Endothelial cell of umbilical vein (primary cell): Measurements from ENCODE around the gene PCBD1. TPM values are rescaled to one million over a fixed set of nuclear protein-coding genes. Genes with fewer than 3 reads are reported as not detected.

Experiments used
- BruUV-seq: library from RNA; stranded (reverse); fragments of 400-500 nt; replicated peaks from 2 replicates; lab custom pipeline; 2021; lab: Mats Ljungman, UMichigan
- CTCF ChIA-PET: fragments of 300-600, 350-600 bp; sonication (Branson Sonifier 250); formaldehyde crosslinking; loops from one replicate; lab custom pipeline; 2021; ENCODE audit warnings: antibody characterized with exemption, inconsistent platforms; lab: Charles Lee
- POLR2A ChIA-PET: fragments of 300-600, 350-600 bp; sonication (Branson Sonifier 250); formaldehyde crosslinking; loops from one replicate; lab custom pipeline; 2021; ENCODE audit warnings: antibody characterized with exemption, inconsistent platforms; lab: Charles Lee
- DNase-seq: peaks from one replicate; pipeline ENCODE4 v3.0.0-alpha.2; 2011; ENCODE audit warnings: low read depth, low spot score
- FAIRE-seq: peaks from 2 replicates; lab custom pipeline; 2011; peaks lifted over from hg19 to GRCh38; lab: Jason Lieb, UNC
- H2AFZ ChIP-seq: 2 replicates; pipeline ENCODE4 v1.6.0; 2012; ENCODE audit warnings: low read depth, low read length, control low read depth, inconsistent platforms
- H3K27ac ChIP-seq: 2 replicates; pipeline ENCODE4 v1.5.1; 2011; ENCODE audit warnings: low read depth, mild to moderate bottlenecking, control low read depth, low read length, moderate library complexity; ENCODE audit not compliant: insufficient read depth
- H3K27me3 ChIP-seq, 2 experiments: 2 replicates each; pipeline versions ENCODE4 v1.6.0 to v1.6.1; 2011; ENCODE audit warnings: low read length in 2 of 2, mixed read lengths in 1 of 2; ENCODE audit not compliant: control insufficient read depth in 2 of 2, insufficient read depth in 2 of 2
- H3K36me3 ChIP-seq, 2 experiments: 2 replicates in 1 of 2; 3 replicates in 1 of 2; pipeline ENCODE4 v1.5.1; 2011; ENCODE audit warnings: low read length in 2 of 2, mild to moderate bottlenecking in 1 of 2, moderate library complexity in 1 of 2; ENCODE audit not compliant: control insufficient read depth in 2 of 2, insufficient read depth in 2 of 2; ENCODE audit errors: extremely low read depth in 1 of 2
- H3K4me1 ChIP-seq: 3 replicates; pipeline ENCODE4 v1.5.1; 2011; ENCODE audit warnings: mild to moderate bottlenecking, low read length; ENCODE audit not compliant: control insufficient read depth, insufficient read depth; ENCODE audit errors: extremely low read depth
- H3K4me2 ChIP-seq: 2 replicates; pipeline ENCODE4 v1.6.1; 2011; ENCODE audit warnings: low read length, control low read depth, mixed read lengths; ENCODE audit not compliant: insufficient read depth
- H3K4me3 ChIP-seq, 3 experiments: fragments of 200-600 bp in 1 of 3; sonication (generic), shearing (Covaris generic) in 1 of 3; replicated peaks in 1 of 3; 2 replicates each; pipeline ENCODE4 v1.5.1; 2011 to 2016; ENCODE audit warnings: control low read depth in 3 of 3, low read length in 3 of 3, mild to moderate bottlenecking in 2 of 3, inconsistent platforms in 1 of 3, low read depth in 1 of 3, moderate library complexity in 1 of 3; ENCODE audit not compliant: insufficient read depth in 1 of 3
- H3K79me2 ChIP-seq: 2 replicates; pipeline ENCODE4 v1.6.0; 2012; ENCODE audit warnings: low read length, inconsistent platforms; ENCODE audit not compliant: control insufficient read depth, insufficient read depth
- H3K9ac ChIP-seq: replicated peaks from 2 replicates; pipeline ENCODE3; 2011; ENCODE audit warnings: low read length, control low read depth; ENCODE audit not compliant: insufficient read depth; ENCODE audit errors: extremely low read depth
- H3K9me1 ChIP-seq: replicated peaks from 3 replicates; pipeline ENCODE4 v1.6.0; 2011; ENCODE audit warnings: mild to moderate bottlenecking, low read length; ENCODE audit not compliant: control insufficient read depth, insufficient read depth; ENCODE audit errors: extremely low read depth
- H3K9me3 ChIP-seq: replicated peaks from 2 replicates; pipeline ENCODE4 v1.5.1; 2012; ENCODE audit warnings: low read length, inconsistent platforms; ENCODE audit not compliant: control insufficient read depth, insufficient read depth
- H4K20me1 ChIP-seq: replicated peaks from 2 replicates; pipeline ENCODE3; 2011; ENCODE audit warnings: mild to moderate bottlenecking, low read length; ENCODE audit not compliant: control insufficient read depth, insufficient read depth; ENCODE audit errors: extremely low read depth
- EZH2 ChIP-seq: IDR thresholded peaks from 2 replicates; pipeline ENCODE4 v1.6.1; 2012; ENCODE audit warnings: borderline replicate concordance, low read depth, mild to moderate bottlenecking, moderate library complexity, low read length, inconsistent platforms; ENCODE audit not compliant: severe bottlenecking
- FOS ChIP-seq: IDR thresholded peaks from 2 replicates; pipeline ENCODE4 v1.6.1; 2011; ENCODE audit warnings: mild to moderate bottlenecking, low read length, moderate library complexity, borderline replicate concordance; ENCODE audit not compliant: insufficient read depth
- GATA2 ChIP-seq: IDR thresholded peaks from 2 replicates; pipeline ENCODE4 v1.7.0; 2011; ENCODE audit warnings: low read depth, mild to moderate bottlenecking, moderate library complexity, mixed read lengths, low read length; ENCODE audit not compliant: insufficient read length, insufficient read depth
- JUN ChIP-seq: IDR thresholded peaks from 2 replicates; pipeline ENCODE4 v1.6.1; 2011; ENCODE audit warnings: borderline replicate concordance, low read depth; ENCODE audit not compliant: insufficient read length, insufficient read depth
- MYC ChIP-seq: IDR thresholded peaks from one replicate; pipeline ENCODE4 v1.6.1; 2011; ENCODE audit warnings: mild to moderate bottlenecking, low read depth, low read length
- POLR2A ChIP-seq: IDR thresholded peaks from 2 replicates; pipeline ENCODE4 v1.6.1; 2012; ENCODE audit warnings: low read depth, mild to moderate bottlenecking, control low read depth, low read length
- POLR2AphosphoS5 ChIP-seq: IDR thresholded peaks from 2 replicates; pipeline ENCODE4 v1.6.1; 2012; ENCODE audit warnings: low read depth, mild to moderate bottlenecking, control low read depth, low read length, moderate library complexity; ENCODE audit not compliant: insufficient read depth
- dilution Hi-C: fragments of 300-500 bp; cut with MboI; formaldehyde crosslinking; loops from one replicate; pipeline ENCODE4 v1.15.0; 2019; ENCODE audit warnings: low sequenced_read_pairs; ENCODE audit not compliant: extremely low pct_ligation_motif_present
- intact Hi-C: fragments of 100-400 bp; cut with micrococcal nuclease; formaldehyde crosslinking; loops from one replicate; pipeline ENCODE4 v1.10.0; 2022
- polyA plus RNA-seq, 4 experiments: library from polyadenylated mRNA; depleted of rRNA in 3 of 4; stranded (reverse) in 3 of 4; unstranded in 1 of 4; fragments of >200 nt; gene quantifications; 2 replicates each; pipeline versions ENCODE4 v1.2.1 to v1.2.3, GENCODE V29; 2011 to 2012; ENCODE audit warnings: missing spikeins in 1 of 4
- total RNA-seq: library from RNA; stranded (reverse); gene quantifications from 2 replicates; pipeline ENCODE4 v1.2.3, GENCODE V29; 2021
- TF ChIP-seq, protein P1 (sequence below): IDR thresholded peaks from 2 replicates; pipeline ENCODE4 v1.6.1; 2011; ENCODE audit not compliant: insufficient read depth, insufficient read length
- TF ChIP-seq, protein P2 (sequence below), 2 donors: IDR thresholded peaks; 1 replicate in 1 of 2; 2 replicates in 1 of 2; pipeline ENCODE4 v1.5.1; 2011; ENCODE audit warnings: low read length in 2 of 2, mild to moderate bottlenecking in 2 of 2, moderate library complexity in 2 of 2, control low read depth in 1 of 2, inconsistent platforms in 1 of 2, low read depth in 1 of 2; ENCODE audit not compliant: insufficient read depth in 1 of 2; ENCODE audit errors: extremely low read depth in 1 of 2

Gene PCBD1
- total and polyA plus RNA-seq, 2 donors (not counting 3 experiments of a cell fraction or from before 2014, with no cell fraction given), result 95.7 to 113 TPM

DNA sequence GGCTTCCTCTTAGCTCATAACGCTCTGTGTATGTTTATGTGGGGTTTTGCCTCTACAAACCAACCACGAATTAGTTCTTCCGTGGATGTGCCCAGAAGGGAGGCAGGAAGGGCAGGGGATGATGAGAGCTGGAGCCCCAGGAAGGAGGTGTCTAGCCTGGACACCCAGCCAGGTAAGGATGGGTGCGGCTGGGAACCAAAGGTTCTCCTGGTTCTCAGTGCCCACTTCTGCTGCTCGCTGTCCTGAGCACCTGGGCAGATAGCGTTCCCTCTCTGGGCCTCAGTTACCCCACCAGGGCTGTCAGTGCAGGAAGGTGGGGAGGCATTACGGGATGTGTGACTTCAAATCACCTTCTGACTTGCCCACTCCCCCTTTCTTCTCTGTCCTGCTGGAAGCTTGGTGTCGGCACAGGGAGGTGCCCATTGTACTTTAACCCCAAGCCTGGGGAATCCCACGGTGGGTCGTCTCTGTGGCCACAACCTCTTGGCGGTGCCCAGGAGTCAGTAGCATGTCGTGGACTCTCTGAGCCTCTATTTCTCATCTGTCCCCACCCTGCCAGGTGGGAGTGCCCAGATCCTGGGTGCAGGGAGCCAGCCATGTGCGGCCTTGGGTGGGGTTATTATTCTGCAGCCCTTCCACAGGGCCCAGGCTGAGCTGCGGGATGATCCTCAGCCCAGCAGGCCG lies 18.7 kb upstream of the PCBD1 start:
- no peak overlapping the region for H3K9ac ChIP-seq
- dilution Hi-C loops (no loop called here), intact Hi-C loops (no loop called here)
- TF ChIP-seq GATA2 (no peak), FOS (no peak), EZH2 (no peak), POLR2A (no peak), MYC (no peak), POLR2AphosphoS5 (no peak), JUN (no peak)
- TF ChIP-seq, protein P1, sequence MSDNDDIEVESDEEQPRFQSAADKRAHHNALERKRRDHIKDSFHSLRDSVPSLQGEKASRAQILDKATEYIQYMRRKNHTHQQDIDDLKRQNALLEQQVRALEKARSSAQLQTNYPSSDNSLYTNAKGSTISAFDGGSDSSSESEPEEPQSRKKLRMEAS, result no peak
- TF ChIP-seq, protein P2, sequence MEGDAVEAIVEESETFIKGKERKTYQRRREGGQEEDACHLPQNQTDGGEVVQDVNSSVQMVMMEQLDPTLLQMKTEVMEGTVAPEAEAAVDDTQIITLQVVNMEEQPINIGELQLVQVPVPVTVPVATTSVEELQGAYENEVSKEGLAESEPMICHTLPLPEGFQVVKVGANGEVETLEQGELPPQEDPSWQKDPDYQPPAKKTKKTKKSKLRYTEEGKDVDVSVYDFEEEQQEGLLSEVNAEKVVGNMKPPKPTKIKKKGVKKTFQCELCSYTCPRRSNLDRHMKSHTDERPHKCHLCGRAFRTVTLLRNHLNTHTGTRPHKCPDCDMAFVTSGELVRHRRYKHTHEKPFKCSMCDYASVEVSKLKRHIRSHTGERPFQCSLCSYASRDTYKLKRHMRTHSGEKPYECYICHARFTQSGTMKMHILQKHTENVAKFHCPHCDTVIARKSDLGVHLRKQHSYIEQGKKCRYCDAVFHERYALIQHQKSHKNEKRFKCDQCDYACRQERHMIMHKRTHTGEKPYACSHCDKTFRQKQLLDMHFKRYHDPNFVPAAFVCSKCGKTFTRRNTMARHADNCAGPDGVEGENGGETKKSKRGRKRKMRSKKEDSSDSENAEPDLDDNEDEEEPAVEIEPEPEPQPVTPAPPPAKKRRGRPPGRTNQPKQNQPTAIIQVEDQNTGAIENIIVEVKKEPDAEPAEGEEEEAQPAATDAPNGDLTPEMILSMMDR (IDR thresholded peaks at IDR 0.05; ENCODE audit: extremely low read depth in 1 of 2, insufficient read depth in 1 of 2, low read depth in 1 of 2, low read length in 2 of 2), result no peak
- CTCF ChIA-PET, result no interaction called here
- DNase-seq (no peak), FAIRE-seq (no peak)
- POLR2A ChIA-PET, result no interaction called here
- no peaks in the 10 kb centered on the region for H3K79me2 ChIP-seq
- no peaks in the 10 kb centered on the region for H3K36me3 ChIP-seq
- H2AFZ ChIP-seq, result no peak overlapping the region
- peaks cover 0 to 3% of the 10 kb centered on the region in 2 experiments for H3K27me3 ChIP-seq
- H3K9me3 ChIP-seq, result no peaks in the 10 kb centered on the region
- H3K27ac ChIP-seq, result no peak overlapping the region
- H4K20me1 ChIP-seq, result no peaks in the 10 kb centered on the region
- no peak overlapping the region for H3K4me3 ChIP-seq
- no TSS peak for BruUV-seq
- no peaks in the 10 kb centered on the region for H3K9me1 ChIP-seq
- H3K4me2 ChIP-seq, result no peak overlapping the region
- H3K4me1 ChIP-seq, result no peaks in the 10 kb centered on the region
